H54 (cell line): ENCODE data around the gene RBMS3.

Experiments
- DNase-seq: peaks from one replicate; pipeline ENCODE4 v3.0.0; 2011; ENCODE audit warnings: low spot score, mixed read lengths; ENCODE audit not compliant: insufficient read length
- FAIRE-seq: peaks from 3 replicates; lab custom pipeline; 2011; peaks lifted over from hg19 to GRCh38; lab: Jason Lieb, UNC
- POLR2A ChIP-seq: IDR thresholded peaks from 2 replicates; pipeline ENCODE4 v1.6.1; 2011; ENCODE audit warnings: low read depth, mild to moderate bottlenecking, low read length

RBMS3 gene

GRCh38 chr3:29414468-29415224 is 133.8 kb downstream of the RBMS3 start:
- no peak for FAIRE-seq
- TF ChIP-seq POLR2A, result no peak
- DNase-seq, result no peak

- DNase-seq (no peak), FAIRE-seq (peak; percentile 86)
- TF ChIP-seq POLR2A, result no peak
Measured at GRCh38 chr3:29415482-29416223, 134.8 kb downstream of the RBMS3 start.

- TF ChIP-seq POLR2A, result no peak
- DNase-seq, result no peak
- peak; percentile 87 for FAIRE-seq
Measured at GRCh38 chr3:29416514-29416913, 135.6 kb downstream of the RBMS3 start.

GRCh38 chr3:29420106-29420505 is 139.2 kb downstream of the RBMS3 start:
- DNase-seq (no peak), FAIRE-seq (no peak)
- no peak for TF ChIP-seq POLR2A

- DNase-seq (no peak), FAIRE-seq (peak; percentile 50)
- TF ChIP-seq POLR2A, result no peak
Measured at GRCh38 chr3:29426302-29427226, 145.7 kb downstream of the RBMS3 start.

GRCh38 chr3:29427266-29428103 is 146.6 kb downstream of the RBMS3 start:
- no peak for DNase-seq
- no peak for FAIRE-seq
- no peak for TF ChIP-seq POLR2A

GRCh38 chr3:29429055-29429679 is 148.3 kb downstream of the RBMS3 start:
- FAIRE-seq, result peak; percentile 72
- DNase-seq, result no peak
- TF ChIP-seq POLR2A, result no peak

- TF ChIP-seq POLR2A, result no peak
- FAIRE-seq, result peak; percentile 30
- DNase-seq, result peak; percentile 6
Measured at GRCh38 chr3:29430558-29430971, 149.7 kb downstream of the RBMS3 start.

GRCh38 chr3:29436612-29437323 is 155.9 kb downstream of the RBMS3 start:
- DNase-seq (no peak), FAIRE-seq (no peak)
- no peak for TF ChIP-seq POLR2A

- no peak for FAIRE-seq
- no peak for TF ChIP-seq POLR2A
- no peak for DNase-seq
Measured at GRCh38 chr3:29438580-29438979, 157.7 kb downstream of the RBMS3 start.

- TF ChIP-seq POLR2A, result no peak
- DNase-seq, result no peak
- no peak for FAIRE-seq
Measured at GRCh38 chr3:29440413-29441305, 159.8 kb downstream of the RBMS3 start.
